ENCODE results near the gene CENPVL2.
"Not testable (repeated sequence)": the region's sequence is repeated elsewhere in the genome, so short reads cannot be mapped to it uniquely, and the experiment has no call there.

Gene CENPVL2

GRCh38 chrX:51682720-51683062 is at the start of gene CENPVL2:
Gene CENPVL2 (minus strand): TSS chrX:51682831. CDS start chrX:51682831, 0 bp downstream.
- in situ Hi-C loops (cut with MboI; ENCODE audit: low sequenced_read_pairs, unreplicated experiment), result not testable (repeated sequence)

DNA sequence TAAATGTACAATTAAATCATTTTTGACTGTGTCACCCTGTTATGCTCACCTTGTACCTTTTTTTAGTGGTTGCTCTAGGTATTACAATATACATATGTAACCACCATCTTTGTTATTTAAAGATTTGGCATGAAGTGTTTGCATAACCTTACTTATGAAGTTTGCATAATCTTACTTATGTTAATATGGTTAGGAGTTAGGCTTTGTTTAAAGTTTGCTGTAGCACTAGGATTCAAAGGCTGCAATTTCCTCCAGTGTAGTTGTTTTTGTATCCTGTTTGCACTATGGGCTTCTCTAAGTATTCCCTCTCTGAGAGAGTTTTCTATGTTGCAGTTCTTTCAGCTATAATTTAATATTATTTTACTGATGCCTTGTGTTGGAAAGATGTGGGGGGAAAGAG is 45.6 kb upstream of the CENPVL2 start:
- in situ Hi-C loops (cut with MboI; ENCODE audit: low sequenced_read_pairs, unreplicated experiment), result no loop called here
- no peak for DNase-seq (ENCODE audit: low spot score)
- TF ChIP-seq CTCF (IDR thresholded peaks at IDR 0.05; ENCODE audit: borderline replicate concordance, control extremely low read depth, extremely low read depth, insufficient read depth, missing control alignments), result no peak

More at GRCh38 chrX:51682720-51683062, at the start of gene CENPVL2:
- DNase-seq (ENCODE audit: low spot score), result not testable (repeated sequence)

GRCh38 chrX:51712943-51713647 is 30.5 kb upstream of the CENPVL2 start:
- in situ Hi-C loops (cut with MboI; ENCODE audit: low sequenced_read_pairs, unreplicated experiment), result not testable (repeated sequence)

DNA sequence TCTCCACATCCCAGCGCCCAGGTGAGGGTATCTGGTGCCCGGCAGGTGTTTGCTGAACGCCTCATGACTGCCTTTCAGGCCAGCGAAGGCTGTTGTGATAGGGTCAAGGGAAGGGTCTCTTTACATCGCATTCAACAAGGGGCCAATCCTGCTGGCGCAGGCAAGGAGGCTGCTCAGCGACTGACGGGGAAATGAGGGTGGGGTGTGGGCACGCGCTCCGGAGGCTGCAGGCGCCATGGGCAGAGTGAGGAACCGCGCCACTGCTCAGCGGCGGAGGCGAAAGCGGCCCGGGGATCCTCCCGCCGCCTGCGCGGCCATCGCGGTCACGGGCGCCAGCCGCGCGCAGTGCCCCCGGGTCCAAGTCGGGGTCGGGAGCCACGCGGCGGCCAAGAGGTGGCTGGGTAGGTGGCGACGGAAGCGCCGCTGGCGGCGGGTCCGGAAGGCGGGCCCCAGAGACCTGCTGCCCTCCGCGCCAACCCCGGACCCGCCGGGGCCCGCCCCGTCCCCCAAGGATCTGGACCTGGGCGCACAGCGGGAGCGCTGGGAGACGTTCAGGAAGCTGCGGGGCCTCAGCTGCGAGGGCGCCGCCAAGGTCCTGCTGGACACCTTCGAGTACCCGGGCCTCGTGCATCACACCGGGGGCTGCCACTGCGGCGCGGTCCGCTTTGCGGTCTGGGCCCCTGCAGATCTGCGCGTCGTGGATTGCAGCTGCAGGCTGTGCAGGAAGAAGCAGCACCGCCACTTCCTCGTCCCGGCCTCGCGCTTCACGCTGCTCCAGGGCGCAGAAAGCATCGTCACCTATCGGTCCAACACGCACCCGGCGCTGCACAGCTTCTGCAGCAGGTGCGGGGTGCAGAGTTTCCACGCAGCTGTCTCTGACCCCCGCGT is 27.9 kb upstream of the CENPVL2 start, which contains the start of gene CENPVL1:
TSS of gene CENPVL1 (plus strand) at position 236 of the 888 bp plus-strand sequence. CDS start at position 236, 0 bp downstream.
- in situ Hi-C loops (cut with MboI; ENCODE audit: low sequenced_read_pairs, unreplicated experiment); DNase-seq (ENCODE audit: low spot score): not testable (repeated sequence)

More at GRCh38 chrX:51712943-51713647, 30.5 kb upstream of the CENPVL2 start:
- DNase-seq (ENCODE audit: low spot score), result not testable (repeated sequence)

DNA sequence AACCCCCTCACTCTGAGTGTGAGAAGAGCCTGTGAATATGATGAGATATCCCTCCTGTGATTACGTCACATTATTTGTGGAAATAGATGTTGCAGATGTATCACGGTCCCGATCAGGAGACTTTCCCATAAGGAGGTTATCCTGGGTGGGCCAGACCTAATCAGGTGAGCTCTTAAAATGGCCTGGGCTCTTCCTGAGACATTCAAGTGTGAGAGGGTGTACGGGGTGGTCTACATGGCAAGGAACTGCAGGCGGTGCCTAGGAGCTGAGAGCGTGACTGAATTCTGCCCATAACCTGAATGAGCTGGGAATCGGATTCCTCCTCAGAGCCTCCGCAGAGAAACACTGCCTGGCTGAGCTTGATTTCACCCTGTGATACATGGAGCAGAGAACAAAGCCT is 14.8 kb upstream of the CENPVL2 start:
- DNase-seq (ENCODE audit: low spot score), result no peak
- TF ChIP-seq CTCF (IDR thresholded peaks at IDR 0.05; ENCODE audit: borderline replicate concordance, control extremely low read depth, extremely low read depth, insufficient read depth, missing control alignments), result no peak
- in situ Hi-C loops (cut with MboI; ENCODE audit: low sequenced_read_pairs, unreplicated experiment), result no loop called here

DNA sequence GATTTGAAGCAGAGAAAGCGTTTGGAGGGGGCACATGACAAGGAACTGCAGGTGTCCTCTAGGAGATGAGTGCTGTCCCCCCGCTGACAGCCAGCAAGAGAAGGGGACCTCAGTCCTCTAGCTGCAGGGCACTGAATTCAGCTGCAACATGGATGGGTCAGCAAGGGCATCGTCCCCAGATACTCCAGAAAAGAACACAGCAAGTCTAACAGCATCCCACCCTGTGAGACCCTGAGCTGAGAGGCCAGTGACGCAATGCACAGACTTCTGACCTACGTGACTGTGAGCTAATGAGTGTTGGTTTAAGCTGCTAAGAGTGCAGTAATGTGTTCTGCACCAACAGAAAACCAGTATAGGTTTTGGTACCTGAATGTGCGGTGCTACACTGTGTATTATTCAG is 11.6 kb upstream of the CENPVL2 start:
- DNase-seq (ENCODE audit: low spot score), result no peak
- in situ Hi-C loops (cut with MboI; ENCODE audit: low sequenced_read_pairs, unreplicated experiment), result no loop called here
- no peak for TF ChIP-seq CTCF (IDR thresholded peaks at IDR 0.05; ENCODE audit: borderline replicate concordance, control extremely low read depth, extremely low read depth, insufficient read depth, missing control alignments)

GRCh38 chrX:51681808-51682719 is 567 bp downstream of the CENPVL2 start:
- in situ Hi-C loops (cut with MboI; ENCODE audit: low sequenced_read_pairs, unreplicated experiment); DNase-seq (ENCODE audit: low spot score): not testable (repeated sequence)

DNA sequence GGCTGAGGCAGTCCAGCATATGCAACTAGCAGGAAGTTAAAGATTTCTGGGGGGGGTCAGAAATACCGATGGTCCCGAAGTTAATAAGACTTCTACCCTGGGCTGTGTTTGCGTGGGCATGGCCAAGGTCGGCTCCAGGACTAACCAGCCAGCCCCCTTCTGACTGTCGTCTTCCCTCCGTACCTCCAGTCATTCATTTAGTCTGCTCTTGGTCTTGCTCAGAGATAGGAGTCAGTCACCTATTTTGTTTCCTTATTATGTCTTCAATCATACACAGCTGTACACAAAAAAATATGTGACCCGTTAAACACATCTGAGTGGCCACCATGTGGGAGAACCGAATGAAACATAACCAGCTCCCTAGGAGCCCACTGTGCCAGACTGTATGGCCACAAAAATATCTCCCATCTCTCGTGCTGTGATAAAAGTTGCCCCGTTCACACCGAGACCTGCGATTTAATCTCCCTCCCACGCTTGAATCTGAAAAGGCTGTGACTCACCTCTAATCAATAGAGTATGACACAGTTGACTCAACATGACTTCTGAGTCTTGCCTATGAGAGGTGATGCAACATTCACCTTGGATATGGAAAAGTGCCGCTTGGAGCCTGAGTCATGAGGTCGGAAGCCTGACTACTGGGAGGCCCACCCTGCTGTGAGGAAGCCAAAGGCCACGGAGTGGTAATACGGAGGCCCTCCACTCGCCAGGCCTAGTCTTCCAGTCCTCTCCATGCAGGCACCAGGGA is 2.8 kb downstream of the CENPVL2 start:
- DNase-seq (ENCODE audit: low spot score); in situ Hi-C loops (cut with MboI; ENCODE audit: low sequenced_read_pairs, unreplicated experiment): not testable (repeated sequence)
